BE2C (cell line): ENCODE results near the gene SHQ1.

Experiments
- DNase-seq: peaks from one replicate; pipeline ENCODE4 v3.0.0-alpha.2; 2020
- H3K27me3 ChIP-seq: fragments of 250-450 bp; sonication (Bioruptor Pico); 2 replicates; pipeline ENCODE4 v1.5.1; 2020; ENCODE audit warnings: mild to moderate bottlenecking
- H3K36me3 ChIP-seq: fragments of 250-450 bp; sonication (Bioruptor Pico); 2 replicates; pipeline ENCODE4 v1.5.1; 2020; ENCODE audit warnings: mild to moderate bottlenecking
- H3K4me1 ChIP-seq: fragments of 250-450 bp; sonication (Bioruptor Pico); 2 replicates; pipeline ENCODE4 v1.5.1; 2020
- H3K4me3 ChIP-seq: 2 replicates; pipeline ENCODE4 v1.5.1; 2011; ENCODE audit warnings: low read depth, low read length
- H3K9me3 ChIP-seq: fragments of 250-450 bp; sonication (Bioruptor Pico); 2 replicates; pipeline ENCODE4 v1.5.1; 2020
- TF ChIP-seq, protein P1 (sequence below): IDR thresholded peaks from 2 replicates; pipeline ENCODE4 v1.5.1; 2012; ENCODE audit warnings: mild to moderate bottlenecking, low read depth, low read length

The SHQ1 gene

DNA sequence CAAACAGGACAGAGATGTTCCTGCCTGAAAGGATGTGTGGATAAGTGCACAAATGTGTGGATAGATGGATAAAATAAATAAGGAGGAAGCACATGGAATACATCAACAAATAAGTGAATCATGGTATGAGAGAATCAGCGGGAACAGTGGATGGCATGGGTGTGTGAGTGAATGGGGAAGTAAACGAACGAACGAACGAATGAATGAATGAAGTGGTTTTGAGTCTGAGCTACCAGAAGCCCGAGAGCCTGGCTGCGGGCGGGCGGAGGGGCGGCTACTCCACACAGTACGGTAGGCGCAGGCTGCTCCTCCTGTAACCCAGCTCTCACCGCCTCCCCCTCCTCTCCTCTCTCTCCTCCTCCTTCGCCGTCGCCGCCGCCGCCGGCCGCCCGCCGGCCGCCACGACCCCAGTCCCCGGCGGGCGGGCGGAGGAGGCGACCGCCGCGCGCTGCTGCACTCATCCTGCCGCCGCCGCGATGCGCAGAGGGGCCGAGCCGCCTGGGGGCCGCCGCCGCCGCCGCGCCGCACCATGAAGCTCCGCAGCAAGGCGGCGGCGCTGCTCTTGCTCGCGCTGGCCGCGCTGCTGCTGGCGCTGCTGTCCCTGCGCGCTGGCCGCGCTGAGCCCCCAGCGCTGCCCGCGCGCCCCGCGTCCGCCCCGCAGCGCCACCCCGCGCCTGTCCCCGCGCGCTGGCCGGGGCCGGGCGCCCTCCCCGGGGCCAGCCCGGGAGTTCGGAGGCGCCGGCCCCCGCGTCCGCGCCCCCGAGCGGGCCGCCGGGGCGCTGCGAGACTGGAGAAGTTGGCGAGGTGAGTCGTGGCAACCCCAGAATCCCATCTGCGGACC is 39.7 kb upstream of the SHQ1 start, which contains the start of gene GXYLT2:
Gene GXYLT2, plus strand, starts transcription at position 342 of the 841 bp plus-strand sequence. Its CDS starts 188 bp downstream, at position 530.
- H3K9me3 ChIP-seq, result no peaks in the 10 kb centered on the region
- peak within 1 kb of the TSS; percentile 88 for H3K4me3 ChIP-seq
- H3K27me3 ChIP-seq, result no peaks in the 10 kb centered on the region
- DNase-seq, result peak; percentile 83
- TF ChIP-seq, protein P1, sequence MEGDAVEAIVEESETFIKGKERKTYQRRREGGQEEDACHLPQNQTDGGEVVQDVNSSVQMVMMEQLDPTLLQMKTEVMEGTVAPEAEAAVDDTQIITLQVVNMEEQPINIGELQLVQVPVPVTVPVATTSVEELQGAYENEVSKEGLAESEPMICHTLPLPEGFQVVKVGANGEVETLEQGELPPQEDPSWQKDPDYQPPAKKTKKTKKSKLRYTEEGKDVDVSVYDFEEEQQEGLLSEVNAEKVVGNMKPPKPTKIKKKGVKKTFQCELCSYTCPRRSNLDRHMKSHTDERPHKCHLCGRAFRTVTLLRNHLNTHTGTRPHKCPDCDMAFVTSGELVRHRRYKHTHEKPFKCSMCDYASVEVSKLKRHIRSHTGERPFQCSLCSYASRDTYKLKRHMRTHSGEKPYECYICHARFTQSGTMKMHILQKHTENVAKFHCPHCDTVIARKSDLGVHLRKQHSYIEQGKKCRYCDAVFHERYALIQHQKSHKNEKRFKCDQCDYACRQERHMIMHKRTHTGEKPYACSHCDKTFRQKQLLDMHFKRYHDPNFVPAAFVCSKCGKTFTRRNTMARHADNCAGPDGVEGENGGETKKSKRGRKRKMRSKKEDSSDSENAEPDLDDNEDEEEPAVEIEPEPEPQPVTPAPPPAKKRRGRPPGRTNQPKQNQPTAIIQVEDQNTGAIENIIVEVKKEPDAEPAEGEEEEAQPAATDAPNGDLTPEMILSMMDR, result peak; percentile 6; the same call in 1 of the 2 replicates
- no peaks in the 10 kb centered on the region for H3K36me3 ChIP-seq
- peaks cover 4% of the 10 kb centered on the region for H3K4me1 ChIP-seq

DNA sequence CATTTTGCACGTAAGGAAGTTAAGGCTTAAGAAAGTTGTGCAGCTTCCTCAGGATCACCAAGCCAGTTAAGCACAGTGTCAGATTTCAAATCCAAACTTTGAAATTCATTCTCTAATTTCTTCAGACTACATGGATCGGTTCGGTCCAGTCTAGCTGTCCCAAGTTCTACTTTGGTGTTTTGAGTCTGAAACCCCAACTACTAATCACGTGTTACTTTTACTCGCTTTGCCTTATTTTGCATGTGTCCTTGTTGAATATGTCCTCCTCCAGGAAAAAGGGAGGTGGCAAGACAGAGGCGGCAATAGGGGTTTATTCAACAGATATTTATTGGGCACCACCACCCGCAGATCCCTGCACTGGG is 39.1 kb upstream of the SHQ1 start:
- Histone ChIP-seq H3K9me3 (no peaks in the 10 kb centered on the region), H3K27me3 (no peaks in the 10 kb centered on the region), H3K4me3 (peak overlapping the region; percentile 88), H3K4me1 (peaks cover 4% of the 10 kb centered on the region), H3K36me3 (no peaks in the 10 kb centered on the region)
- TF ChIP-seq, protein P1, result no peak
- no peak for DNase-seq

DNA sequence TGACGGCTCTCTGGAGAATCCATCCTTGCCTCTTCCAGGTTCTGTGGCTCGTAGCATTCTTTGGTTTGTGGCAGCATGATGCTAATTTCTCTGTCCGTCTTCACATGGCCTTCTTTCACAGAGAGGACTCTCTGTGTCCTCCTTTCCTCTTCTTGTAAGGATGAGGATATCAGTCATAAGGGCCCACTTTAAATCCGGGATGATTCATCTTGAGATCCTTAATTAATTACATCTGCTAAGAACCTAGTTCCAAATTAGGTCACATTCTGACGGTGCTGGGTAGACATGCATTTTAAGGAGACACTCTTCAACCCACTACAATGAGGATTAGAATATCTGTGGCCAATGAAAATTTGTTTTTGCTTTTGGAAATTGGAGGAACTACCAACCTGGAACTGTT is 23.9 kb upstream of the SHQ1 start:
- Histone ChIP-seq H3K4me3 (no peak overlapping the region), H3K9me3 (no peaks in the 10 kb centered on the region), H3K4me1 (no peaks in the 10 kb centered on the region), H3K36me3 (no peaks in the 10 kb centered on the region), H3K27me3 (peaks cover 3% of the 10 kb centered on the region; the same call in 1 of the 2 replicates)
- DNase-seq, result no peak
- TF ChIP-seq, protein P1, result no peak

DNA sequence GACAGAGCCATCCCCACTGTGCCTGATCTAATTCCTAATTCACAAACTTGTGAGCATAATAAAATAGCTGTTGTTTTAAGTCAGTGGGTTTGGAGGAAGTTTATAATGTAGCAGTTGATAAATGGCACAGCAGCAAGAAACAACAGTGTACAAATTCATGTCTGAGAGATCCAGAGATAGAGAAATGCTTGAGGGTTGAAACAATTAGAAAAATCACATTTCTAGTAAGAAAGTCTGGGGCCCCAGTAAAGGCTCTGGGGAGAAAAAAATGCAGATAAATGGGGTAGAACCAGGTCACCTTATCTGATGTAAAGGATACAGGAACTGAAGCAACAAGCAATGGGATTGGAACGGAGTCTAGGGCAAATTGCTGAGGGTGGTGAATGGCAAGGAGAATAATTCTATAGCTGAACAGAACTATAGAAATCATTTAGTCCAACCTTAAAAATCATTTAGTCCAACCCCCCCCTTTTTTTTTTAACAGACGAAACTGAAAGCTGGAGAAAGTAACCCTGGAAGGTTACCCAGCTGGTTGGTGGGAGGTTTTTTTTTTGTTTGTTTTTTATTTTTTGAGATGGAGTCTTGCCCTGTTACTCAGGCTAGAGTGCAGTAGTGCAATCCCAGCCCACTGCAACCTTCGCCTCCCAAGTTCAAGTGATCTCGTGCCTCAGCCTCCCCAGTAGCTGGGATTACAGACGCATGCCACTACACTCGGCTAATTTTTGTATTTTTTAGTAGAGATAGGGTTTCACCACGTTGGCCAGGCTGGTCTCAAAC is 14.3 kb upstream of the SHQ1 start:
- H3K9me3 ChIP-seq, result no peaks in the 10 kb centered on the region
- TF ChIP-seq, protein P1, result no peak
- no peaks in the 10 kb centered on the region for H3K36me3 ChIP-seq
- no peaks in the 10 kb centered on the region for H3K4me1 ChIP-seq
- DNase-seq, result no peak
- H3K4me3 ChIP-seq, result no peak overlapping the region
- H3K27me3 ChIP-seq, result no peaks in the 10 kb centered on the region

DNA sequence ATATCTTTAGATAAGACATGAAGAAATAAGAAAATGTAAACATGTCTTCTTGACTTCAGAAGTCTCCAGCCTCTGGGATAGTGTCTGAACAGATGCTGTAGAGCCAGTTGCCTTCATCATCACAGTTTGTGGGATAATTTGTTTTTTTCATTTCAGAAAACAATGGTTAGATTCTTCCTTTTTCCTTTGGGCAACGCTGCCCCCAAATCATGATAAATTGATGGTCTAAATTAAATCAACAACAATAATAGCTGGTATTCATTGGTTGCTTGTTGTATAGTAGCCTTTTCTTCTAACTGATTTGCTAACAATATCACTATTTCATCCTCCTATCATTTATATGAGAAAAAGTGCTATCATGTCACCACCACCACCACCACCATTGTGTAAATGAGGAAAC is 12.6 kb upstream of the SHQ1 start:
- no peak overlapping the region for H3K4me3 ChIP-seq
- no peaks in the 10 kb centered on the region for H3K36me3 ChIP-seq
- H3K27me3 ChIP-seq, result no peaks in the 10 kb centered on the region
- TF ChIP-seq, protein P1, result no peak
- H3K9me3 ChIP-seq, result no peaks in the 10 kb centered on the region
- no peaks in the 10 kb centered on the region for H3K4me1 ChIP-seq
- DNase-seq, result no peak
